GM21390 (cell line): Measurements from ENCODE around the gene XRCC5.
"Not testable (repeated sequence)": the region's sequence is repeated elsewhere in the genome, so short reads cannot be mapped to it uniquely, and the experiment has no call there.

Experiments
- ATAC-seq: cut with Tn5 transposase; IDR thresholded peaks from one replicate; pipeline ENCODE4 v1.9.1; 2021; ENCODE audit not compliant: unreplicated experiment

XRCC5 gene

GRCh38 chr2:216192931-216193330, 83.8 kb downstream of the XRCC5 start:
- no peak for ATAC-seq

GRCh38 chr2:216194013-216194412, 84.9 kb downstream of the XRCC5 start:
- ATAC-seq = peak; percentile 43

DNA sequence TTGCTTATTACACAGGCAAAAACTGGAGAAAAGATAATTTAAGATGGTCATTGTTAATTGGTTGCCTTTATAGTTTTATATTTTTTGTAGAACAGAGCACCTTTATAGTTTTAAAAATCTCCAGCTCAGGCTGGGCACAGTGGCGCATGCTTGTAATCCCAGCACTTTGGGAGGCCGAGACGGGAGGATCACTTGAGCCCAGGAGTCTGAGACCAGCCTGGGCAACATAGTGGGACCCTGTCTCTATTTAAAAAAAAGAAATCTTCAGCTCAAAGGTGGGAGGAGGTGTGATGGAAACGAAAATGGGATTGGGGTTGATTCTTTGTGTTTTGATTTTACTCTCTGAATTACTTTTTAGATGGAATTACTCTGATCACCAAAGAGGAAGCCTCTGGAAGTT, 85.4 kb downstream of the XRCC5 start:
- no peak for ATAC-seq

- ATAC-seq = no peak
Observed at GRCh38 chr2:216195565-216196029, 86.4 kb downstream of the XRCC5 start.

- ATAC-seq = no peak
Observed at GRCh38 chr2:216201692-216202306, 92.7 kb downstream of the XRCC5 start.

DNA sequence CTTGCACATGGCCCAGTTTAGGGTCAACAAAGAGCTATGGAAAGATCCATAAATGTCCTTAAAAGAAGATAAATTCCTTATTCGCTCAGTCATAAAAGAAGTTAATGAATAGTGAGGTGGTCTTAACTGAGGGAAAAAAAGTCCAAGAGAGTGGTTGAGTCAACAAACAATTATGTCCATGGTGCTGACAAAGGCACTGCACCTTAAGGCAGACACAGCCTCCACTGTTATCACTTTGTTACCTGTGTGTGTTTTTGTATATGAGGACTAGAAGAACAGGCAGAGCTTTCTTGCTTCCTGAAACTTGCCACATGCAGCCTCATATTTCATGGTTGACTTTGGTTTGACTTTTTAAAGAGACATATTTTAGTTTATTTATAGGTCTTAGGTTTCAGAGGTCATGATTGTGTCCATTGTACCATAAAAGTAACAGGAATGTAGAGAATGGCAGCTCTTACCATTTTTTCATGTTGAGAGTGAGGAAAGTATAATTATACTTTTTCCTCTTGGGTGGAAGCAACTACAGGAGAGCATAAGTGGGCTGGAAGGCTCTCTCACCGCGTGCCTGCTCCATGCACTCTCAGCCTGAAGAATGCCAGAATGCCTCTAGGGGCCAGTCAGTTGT, 93.6 kb downstream of the XRCC5 start:
- no peak for ATAC-seq

DNA sequence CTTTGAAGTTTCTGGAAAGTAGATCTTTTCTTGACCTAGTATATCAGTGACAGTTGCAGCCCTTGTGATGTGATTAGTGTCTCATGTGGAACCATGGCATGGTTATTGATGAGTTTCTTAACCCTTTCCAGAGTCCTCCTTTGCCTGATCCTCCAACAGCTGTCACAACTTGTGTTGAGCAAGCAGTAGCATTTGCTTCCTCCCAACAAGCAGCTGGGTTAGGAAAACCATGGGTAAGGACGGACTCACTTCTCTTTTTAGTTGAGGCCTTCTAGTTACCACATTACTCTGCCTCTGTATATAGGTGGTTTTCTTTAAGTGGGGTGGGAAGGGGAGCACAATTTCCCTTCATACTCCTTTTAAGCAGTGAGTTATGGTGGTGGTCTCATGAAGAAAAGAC, 96.3 kb downstream of the XRCC5 start:
- ATAC-seq = peak; percentile 5

- peak; percentile 72 for ATAC-seq
Observed at GRCh38 chr2:216206041-216206703, 97.0 kb downstream of the XRCC5 start.

DNA sequence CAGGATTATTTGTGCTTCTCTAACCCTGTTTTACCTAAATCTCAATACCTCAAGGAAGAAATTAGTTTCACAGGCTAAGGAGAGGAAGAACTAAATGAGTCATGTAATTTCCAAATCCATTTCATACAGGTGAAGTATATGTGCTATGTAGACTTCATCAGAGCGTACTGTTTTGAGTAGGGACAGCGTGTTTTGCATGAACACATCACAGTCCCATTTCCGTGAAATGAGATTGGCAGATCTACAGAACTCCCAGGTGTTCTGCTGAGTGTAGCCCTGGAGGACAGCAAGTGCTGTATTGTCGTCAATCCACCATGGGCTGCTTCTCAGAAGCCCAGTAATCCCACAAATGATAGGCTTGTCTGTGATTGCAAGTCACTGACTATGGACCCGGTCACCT, 97.7 kb downstream of the XRCC5 start:
- ATAC-seq = no peak

GRCh38 chr2:216208661-216209060, 99.5 kb downstream of the XRCC5 start:
- not testable (repeated sequence) for ATAC-seq

DNA sequence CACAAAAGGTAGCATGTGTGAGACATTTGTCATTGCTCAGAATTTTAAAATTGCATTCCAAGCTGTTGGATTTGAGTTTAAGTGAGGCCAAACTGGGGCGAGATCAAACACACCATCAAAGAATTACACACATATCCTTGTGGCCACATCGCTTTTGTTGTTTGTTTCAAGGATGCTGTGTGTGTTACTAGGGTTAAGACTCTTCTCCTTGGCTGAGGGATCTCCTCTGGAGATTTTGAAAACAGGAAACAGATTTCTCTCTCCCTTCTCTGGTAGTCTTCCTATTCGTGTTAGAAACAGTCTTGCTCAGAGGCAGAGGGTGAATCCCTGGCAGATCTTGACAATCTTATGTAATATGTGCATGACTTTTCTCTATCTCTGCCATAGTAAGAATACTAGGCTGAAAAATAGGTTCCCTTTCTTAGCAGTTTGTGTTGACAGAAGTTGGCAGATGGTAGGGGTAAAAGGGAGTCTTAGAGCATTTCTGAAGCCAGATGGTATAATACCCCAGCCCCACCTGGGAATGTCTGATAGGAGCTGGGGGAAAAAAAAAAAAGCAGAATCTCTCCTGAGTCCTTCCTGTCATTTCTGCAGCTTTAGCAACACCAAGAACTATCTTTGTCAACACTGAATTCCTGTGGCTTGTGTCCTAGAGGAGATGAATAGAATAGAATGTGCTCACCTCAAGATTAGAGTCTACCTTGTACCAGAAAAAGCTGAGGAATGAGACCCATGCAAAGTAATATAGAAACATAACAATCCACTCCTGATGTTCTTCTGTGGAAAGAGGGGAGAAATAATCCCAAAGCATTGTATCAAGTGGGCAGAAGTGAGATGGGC, 101.8 kb downstream of the XRCC5 start:
- no peak for ATAC-seq

DNA sequence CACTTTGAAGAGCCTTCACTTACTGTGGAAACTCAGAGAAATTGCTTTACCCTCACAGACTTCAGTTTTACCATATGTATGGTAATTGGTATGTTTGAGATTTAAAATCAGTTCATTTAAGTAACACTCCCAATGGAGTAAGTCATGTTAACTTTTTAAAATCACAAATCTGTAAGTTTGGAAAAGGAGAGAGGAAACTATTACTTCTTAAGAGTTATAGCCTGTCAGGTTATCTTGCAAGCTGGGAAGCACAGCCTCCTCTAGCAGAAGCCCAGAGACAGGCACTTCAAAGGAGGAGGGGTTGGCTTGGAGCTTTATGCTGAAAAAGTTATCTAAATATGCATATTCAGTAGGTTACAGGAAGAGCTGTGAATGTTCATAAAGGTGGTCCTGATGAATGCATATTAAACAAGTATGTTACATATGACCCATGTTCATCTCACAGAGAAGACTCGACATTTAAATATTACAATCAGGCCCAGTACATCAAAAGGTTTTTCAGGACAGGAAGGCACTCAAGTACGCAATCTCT, 102.5 kb downstream of the XRCC5 start:
- no peak for ATAC-seq

GRCh38 chr2:216214768-216215167, 105.6 kb downstream of the XRCC5 start:
- no peak for ATAC-seq

DNA sequence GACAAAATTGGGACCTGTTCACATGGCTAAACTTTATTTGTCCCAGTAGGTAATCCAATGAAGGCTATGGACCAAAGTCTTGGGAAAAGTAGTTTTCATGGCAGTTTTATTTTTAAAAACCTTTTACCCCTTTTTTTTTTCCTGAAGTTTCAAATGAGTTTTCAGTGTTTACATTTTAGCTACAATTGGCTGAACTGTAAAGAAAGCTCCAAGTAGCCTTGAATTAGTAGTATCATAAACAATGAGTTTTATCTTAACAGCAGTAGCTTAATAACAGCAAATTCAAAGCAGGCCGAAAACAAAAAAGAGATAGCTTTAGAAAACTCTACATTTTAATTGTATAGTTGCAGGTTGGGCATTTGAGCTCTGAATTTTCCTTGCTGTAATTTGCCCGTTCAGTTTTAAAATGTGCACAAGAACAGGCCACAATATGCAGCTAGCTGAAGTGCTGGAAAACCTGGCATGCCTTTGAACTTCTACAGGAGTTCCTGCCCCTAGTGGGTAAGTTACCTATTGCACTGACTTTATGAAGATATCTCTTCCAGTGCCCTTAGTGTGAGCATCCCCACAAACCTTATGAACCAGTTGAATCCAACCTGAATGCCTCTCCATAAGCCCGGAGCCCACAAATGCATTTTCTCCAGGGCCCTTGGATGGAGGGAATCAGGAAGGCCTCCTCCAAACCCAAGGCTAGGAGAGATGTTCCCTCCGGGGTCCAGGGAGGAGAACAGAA, 106.7 kb downstream of the XRCC5 start:
- no peak for ATAC-seq

DNA sequence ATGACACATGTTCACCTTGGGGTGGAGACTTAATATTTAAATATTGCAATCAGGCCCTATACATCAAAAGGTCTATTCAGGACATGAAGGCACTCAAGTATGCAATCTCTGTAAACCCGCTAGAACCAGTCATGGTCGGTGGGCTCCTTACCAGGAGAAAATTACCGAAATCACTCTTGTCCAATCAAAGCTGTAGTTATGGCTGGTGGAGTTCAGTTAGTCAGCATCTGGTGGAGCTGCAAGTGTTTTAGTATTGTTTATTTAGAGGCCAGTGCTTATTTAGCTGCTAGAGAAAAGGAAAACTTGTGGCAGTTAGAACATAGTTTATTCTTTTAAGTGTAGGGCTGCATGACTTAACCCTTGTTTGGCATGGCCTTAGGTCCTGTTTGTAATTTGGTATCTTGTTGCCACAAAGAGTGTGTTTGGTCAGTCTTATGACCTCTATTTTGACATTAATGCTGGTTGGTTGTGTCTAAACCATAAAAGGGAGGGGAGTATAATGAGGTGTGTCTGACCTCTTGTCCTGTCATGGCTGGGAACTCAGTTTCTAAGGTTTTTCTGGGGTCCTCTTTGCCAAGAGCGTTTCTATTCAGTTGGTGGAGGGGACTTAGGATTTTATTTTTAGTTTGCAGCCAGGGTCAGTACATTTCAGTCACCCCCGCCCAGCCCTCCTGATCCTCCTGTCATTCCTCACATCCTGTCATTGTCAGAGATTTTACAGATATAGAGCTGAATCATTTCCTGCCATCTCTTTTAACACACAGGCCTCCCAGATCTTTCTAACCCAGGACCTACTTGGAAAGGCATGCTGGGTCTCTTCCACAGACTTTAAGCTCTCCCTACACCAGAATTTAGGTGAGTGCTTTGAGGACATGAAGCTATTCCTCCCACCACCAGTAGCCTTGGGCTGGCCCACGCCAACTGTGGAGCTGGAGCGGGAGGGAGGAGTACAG, 108.1 kb downstream of the XRCC5 start:
- ATAC-seq = peak; percentile 35

DNA sequence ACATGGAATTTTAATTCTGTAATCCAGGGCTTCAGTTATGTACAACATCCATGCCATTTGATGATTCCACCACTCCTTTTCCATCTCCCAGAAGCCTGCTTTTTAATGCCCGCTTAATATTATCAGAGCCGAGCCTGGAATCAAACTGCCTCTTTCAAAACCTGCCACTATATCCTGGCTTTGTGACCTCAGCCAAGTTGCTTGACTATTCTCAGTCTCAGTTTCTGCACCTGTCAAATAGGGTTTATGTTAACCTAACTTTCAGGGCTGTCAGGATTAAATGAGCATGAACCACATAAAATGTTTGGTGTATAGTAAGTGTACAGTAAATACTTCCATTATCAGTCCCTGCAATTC, 108.7 kb downstream of the XRCC5 start:
- ATAC-seq = peak; percentile 44

DNA sequence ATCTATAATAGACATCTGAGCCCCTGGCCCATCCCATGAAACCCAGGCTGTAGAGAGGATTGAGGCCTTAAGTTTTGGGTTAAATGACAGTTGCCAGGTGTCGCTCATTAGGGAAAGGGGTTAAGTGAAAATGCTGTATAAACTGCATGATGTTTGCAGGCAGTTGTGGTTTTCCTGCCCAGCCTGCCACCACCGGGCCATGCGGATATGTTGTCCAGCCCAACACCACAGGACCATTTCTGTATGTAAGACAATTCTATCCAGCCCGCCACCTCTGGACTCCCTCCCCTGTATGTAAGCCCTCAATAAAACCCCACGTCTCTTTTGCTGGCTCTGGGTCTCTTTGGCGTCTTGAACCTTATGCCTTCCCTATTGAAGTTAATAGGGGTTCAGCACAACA, 110.7 kb downstream of the XRCC5 start:
- ATAC-seq = no peak

DNA sequence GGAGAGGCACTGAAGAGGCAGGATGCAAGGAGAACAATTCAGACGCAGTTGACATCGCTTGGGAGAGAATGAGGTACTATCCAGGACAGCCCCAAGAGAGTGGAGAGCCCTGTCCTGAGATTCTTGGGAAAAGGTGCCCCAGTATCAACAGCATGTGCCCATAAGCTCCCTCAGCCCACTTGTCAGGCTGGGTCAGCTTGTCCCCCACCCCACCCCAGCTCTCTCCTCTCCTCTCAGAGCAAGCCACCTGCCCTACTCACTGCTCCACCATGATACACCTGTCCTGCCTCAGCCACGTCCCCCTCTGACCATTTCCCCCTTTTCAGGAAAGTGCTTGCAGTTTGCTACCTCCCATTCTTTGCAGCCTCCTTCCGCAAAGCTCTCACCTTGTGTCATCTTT, 111.8 kb downstream of the XRCC5 start:
- ATAC-seq = no peak

DNA sequence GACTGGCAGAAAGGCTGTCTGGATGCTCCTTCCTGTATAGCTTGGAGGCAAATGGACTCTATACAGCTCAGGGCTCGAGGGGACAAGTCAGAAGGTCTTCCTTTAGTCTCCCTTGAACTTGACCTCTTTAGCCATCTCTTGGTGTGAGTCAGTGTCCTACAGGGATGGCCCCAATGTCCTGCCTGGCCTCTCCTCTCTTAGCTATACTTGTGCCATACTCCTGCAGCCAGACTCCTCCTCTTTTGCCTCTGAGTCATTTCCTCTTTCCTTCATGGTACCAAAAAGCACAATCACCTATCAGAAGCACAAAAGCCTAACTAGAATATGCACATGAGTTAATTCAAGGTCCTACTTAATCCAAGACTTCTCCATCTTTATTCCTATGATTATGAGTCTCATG, 112.7 kb downstream of the XRCC5 start:
- ATAC-seq = no peak
